ENCODE measurements around the gene NKTR. TPM values are rescaled to one million over a fixed set of nuclear protein-coding genes. Genes with fewer than 3 reads are reported as not detected.

Gene NKTR
- total RNA-seq, 4 donors from 2014 or later, result 130 to 244 (median 148) TPM

- no peak for TF ChIP-seq CTCF (IDR thresholded peaks at IDR 0.05; ENCODE audit: low read depth)
Measured at GRCh38 chr3:42655980-42656679, 55.6 kb downstream of the NKTR start.

GRCh38 chr3:42656680-42657610 lies 56.5 kb downstream of the NKTR start:
- no peak for TF ChIP-seq CTCF (IDR thresholded peaks at IDR 0.05; ENCODE audit: low read depth)

- no peak for TF ChIP-seq CTCF (IDR thresholded peaks at IDR 0.05; ENCODE audit: low read depth)
Measured at GRCh38 chr3:42657675-42658074, 57.2 kb downstream of the NKTR start.

GRCh38 chr3:42658091-42658770 lies 57.7 kb downstream of the NKTR start:
- no peak for TF ChIP-seq CTCF (IDR thresholded peaks at IDR 0.05; ENCODE audit: low read depth)

- no peak for TF ChIP-seq CTCF (IDR thresholded peaks at IDR 0.05; ENCODE audit: low read depth)
Measured at GRCh38 chr3:42658771-42659390, 58.4 kb downstream of the NKTR start.

GRCh38 chr3:42659451-42660130 lies 59.1 kb downstream of the NKTR start:
- TF ChIP-seq CTCF (IDR thresholded peaks at IDR 0.05; ENCODE audit: low read depth), result no peak

Measured in subcutaneous adipose tissue (tissue), 4 donors.